ENCODE measurements around the gene RAB40AL.
"Not testable (repeated sequence)": the region's sequence is repeated elsewhere in the genome, so short reads cannot be mapped to it uniquely, and the experiment has no call there.

The RAB40AL gene, protein sequence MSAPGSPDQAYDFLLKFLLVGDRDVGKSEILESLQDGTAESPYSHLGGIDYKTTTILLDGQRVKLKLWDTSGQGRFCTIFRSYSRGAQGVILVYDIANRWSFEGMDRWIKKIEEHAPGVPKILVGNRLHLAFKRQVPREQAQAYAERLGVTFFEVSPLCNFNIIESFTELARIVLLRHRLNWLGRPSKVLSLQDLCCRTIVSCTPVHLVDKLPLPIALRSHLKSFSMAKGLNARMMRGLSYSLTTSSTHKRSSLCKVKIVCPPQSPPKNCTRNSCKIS

GRCh38 chrX:102936972-102937371 lies at the start of gene RAB40AL:
Gene RAB40AL, plus strand, starts transcription at chrX:102937272. Its CDS starts 47 bp downstream, at chrX:102937319.
- not testable (repeated sequence) for DNase-seq

- no peak for DNase-seq
These were observed 49.4 kb upstream of the RAB40AL start for GRCh38 chrX:102887687-102888086.

- no peak for DNase-seq
These were observed 45.0 kb upstream of the RAB40AL start for GRCh38 chrX:102892103-102892502.

DNA sequence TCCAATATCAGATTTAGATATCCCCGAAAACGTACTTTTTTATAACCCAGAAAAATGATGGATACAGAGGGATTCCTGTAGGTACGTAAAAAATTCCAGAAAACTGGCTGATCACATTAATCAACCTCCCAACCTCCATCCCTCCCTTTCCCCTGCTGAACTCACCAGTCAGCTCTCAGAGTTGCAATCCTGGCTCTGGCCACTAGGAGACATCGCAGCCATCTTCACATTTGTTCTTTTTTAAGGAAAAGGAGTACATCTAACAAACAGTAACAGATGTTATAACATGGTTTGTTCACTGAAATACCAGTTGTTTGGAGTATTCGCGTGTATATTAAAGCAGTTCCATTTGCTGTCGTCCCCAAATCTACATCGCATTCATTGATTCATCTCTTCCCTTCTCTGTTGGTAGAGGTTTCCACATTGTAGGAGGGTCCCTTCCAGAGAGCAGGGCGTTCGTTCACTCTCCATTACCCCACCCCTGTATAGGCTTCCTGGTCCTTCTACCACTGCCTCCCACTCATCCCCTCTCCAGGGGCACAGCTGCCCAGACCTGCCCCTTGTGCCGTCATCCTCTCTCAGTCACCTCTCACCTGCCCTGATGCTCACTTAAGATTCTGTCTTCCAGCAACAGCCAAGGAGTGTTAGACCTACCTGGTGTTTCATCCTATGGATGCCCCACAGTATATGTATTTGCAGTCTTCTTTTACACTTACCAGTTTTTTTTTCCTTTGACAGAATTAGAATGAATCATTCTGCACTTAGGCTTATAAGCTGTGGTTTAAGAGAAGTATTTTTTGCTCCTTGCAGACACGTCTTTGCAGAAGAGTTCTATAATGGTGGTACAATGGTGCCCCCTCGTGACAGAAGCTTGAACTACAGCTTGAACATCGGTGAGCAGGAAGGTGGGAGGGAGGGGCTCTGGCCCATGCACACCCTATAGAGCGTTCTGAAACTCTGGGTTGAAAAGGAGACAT lies 36.8 kb upstream of the RAB40AL start:
- DNase-seq = peak; percentile 67

GRCh38 chrX:102902355-102902754 lies 34.7 kb upstream of the RAB40AL start:
- DNase-seq = no peak

GRCh38 chrX:102930990-102931756 lies 5.9 kb upstream of the RAB40AL start:
- DNase-seq = no peak

- peak; percentile 8 for DNase-seq
These were observed 2.4 kb upstream of the RAB40AL start for GRCh38 chrX:102934624-102935023.

GRCh38 chrX:102950908-102951866 lies 14.1 kb downstream of the RAB40AL start:
- peak; percentile 39 for DNase-seq

- DNase-seq = no peak
These were observed 20.7 kb downstream of the RAB40AL start for GRCh38 chrX:102957751-102958150.

- DNase-seq = no peak
These were observed 21.7 kb downstream of the RAB40AL start for GRCh38 chrX:102958794-102959193.

- DNase-seq = no peak
These were observed 22.4 kb downstream of the RAB40AL start for GRCh38 chrX:102959471-102959870.

DNA sequence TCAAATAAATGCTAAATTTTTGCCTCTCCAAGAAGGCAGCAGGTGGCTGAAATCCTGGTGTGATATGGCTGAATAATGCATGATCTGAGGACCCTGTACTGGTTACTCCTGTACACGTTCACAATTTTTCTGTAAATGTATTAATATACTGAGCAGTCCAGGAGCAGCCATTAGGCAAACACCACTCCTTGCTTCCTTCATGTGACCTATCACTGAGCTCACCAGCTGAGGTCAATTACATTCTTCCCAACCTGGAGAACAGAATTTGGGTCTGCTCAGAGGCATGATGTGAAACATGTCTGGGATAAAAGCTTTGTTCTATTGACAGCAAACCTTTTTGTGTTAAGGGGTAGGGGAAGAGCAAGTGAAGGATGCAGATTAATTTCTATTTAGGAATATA lies 26.9 kb downstream of the RAB40AL start:
- DNase-seq = no peak

DNA sequence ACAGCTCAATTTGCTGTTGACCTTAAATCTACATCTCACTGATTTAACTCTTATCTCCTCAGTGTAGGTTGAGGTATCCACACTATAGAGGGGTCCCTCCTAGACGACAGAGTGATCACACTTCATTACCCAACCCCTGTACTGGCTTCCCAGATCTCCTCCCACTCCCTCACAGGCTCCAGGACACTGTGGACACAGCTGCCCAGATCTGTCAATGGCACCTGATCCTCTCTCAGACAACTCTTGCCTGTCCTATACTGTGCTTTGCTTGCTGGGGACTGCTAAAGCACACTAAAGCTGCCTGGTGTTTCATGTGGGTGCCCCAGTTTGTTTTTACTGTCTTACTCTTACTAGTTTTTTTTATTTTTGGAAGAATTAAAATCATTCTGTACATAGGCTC lies 27.9 kb downstream of the RAB40AL start:
- DNase-seq = no peak

DNA sequence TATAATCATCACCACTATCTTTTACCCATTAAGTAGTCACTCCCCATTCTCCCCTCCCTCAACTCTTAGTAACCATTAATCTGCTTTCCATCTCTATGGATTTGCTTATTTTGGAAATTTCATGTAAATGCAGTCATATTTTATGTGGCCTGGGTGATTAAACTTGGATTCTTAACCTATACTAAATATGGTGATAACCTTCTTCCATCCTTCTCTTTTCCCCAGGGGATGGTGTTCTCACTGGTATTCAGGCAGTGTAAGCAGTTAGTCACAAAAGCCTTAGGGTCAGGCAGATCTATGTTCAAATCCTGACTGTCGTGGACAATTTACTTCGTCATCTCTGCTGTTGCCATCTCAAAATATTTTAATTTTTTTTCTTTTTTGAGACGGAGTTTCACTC lies 29.6 kb downstream of the RAB40AL start:
- DNase-seq = no peak

- DNase-seq = no peak
These were observed 31.1 kb downstream of the RAB40AL start for GRCh38 chrX:102968216-102968615.

DNA sequence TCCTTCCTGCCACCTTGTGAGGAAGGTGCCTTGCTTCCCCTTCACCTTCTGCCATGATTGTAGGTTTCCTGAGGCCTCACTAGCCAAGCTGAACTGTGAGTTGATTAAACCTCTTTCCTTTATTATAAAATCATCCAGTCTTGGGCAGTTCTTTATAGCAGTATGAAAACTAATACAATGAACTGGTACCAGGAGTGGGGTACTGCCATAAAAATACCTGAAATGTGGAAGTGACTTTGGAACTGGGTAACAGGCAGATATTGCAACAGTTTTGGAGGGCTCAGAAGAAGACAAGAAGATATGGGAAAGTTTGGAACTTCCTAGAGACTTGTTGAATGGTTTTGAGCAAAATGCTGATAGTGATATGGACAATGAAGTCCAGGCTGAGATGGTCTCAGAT lies 34.5 kb downstream of the RAB40AL start:
- not testable (repeated sequence) for DNase-seq

- DNase-seq = no peak
These were observed 37.9 kb downstream of the RAB40AL start for GRCh38 chrX:102975016-102975415.

DNA sequence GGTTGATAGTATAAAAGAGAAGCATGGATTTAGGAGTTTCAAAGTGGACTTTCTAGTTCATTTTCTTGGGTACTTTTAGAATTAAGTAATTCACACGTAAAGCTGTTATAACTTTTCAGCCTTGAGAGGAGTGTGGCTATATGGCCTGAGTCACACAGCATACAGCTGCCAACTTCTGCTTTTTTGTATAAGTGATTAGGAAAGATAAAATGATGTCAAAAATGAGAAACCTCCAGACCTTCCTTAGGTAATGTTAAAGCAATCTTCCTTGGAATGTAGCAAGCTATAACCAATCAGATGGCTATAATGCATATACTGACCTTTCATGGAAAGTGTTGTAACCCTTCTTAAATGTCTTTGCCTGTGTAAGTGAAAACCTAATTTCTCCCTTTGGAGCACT lies 39.2 kb downstream of the RAB40AL start:
- no peak for DNase-seq

DNA sequence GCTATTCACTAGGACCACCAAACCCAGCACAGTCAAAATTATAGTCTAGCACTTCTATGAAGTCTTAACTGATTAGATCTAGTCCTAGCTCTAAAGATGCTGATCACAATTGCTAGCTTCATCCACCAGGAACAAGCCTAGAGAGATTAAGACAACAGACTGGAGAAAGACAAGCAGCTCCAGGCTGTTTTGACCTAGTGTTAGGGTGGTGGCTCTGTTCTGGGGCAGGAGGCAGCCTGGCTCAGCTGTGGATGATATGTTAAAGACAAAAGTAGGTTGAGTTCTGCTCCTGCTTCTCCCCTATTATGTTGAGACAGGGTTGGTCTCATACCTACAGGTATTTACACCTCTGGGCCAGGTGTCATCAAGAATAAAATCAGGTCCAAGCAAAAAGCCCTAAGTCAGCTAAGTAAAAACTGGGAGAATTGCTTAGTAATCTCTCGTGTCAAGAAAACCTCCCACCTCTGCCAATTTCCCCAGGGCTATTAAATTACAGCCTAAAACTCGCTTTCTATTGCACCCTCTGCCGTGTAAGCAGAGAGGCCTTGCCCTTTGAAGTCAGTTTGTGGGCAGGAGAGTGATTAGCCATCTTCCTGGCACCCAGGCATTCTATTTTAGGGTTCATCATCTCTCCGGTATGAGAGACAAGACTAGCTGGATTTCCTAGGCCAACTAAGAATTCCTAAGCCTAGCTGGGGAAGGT lies 39.9 kb downstream of the RAB40AL start:
- DNase-seq = no peak

DNA sequence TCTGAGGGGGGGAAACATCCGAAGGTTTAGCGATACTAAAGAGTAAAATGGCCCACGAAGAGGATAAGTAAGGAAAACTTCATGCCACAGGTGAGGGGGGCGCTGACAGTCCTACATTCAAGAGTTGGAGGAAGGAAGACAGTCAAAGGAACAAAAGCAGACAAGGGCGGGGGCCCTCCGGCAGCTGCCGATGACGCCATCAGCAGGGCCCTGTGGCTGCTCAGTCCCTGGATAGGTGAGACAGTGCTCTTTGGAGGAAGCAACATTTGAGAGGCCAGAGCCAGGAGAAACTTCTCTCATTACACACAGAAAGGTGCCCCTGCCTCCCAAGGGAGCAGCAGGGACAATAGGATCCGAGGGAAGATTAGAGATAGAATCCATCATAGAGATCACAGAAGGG lies 41.5 kb downstream of the RAB40AL start:
- DNase-seq = no peak

DNA sequence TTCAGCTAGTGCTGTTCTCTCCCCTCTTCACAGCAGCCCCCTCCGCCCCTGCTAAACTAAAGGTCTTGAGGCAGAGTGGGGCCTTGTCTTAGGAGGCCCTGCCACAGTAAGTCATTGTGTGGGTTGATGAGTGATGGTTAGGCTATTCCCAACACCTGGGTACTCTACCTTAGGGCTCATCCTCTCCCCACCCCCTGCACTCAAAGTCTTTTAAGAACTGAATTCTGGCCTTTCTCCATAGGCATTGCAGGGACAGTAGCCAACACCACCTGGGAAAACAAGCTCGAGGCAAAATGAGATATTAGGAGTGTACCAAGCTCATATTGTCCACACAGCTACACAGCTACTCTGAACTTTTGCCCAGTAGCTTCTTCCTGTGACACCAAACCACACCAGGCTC lies 42.5 kb downstream of the RAB40AL start:
- DNase-seq = no peak
